SIG-M5 (cell line): ENCODE results near the gene LSP1.

Source experiments
- DNase-seq: peaks from one replicate; lab custom pipeline; 2025; lab: John Stamatoyannopoulos, UW

The LSP1 gene

GRCh38 chr11:1917523-1918435 lies 64.9 kb downstream of the LSP1 start:
- no peak for DNase-seq

GRCh38 chr11:1918436-1919315 lies 65.8 kb downstream of the LSP1 start:
- no peak for DNase-seq

- no peak for DNase-seq
Observed at GRCh38 chr11:1919391-1920127, 66.7 kb downstream of the LSP1 start, which contains the start of gene TNNT3. Gene TNNT3, plus strand, starts transcription at chr11:1919703. Its CDS starts 3,172 bp downstream, at chr11:1922875.

DNA sequence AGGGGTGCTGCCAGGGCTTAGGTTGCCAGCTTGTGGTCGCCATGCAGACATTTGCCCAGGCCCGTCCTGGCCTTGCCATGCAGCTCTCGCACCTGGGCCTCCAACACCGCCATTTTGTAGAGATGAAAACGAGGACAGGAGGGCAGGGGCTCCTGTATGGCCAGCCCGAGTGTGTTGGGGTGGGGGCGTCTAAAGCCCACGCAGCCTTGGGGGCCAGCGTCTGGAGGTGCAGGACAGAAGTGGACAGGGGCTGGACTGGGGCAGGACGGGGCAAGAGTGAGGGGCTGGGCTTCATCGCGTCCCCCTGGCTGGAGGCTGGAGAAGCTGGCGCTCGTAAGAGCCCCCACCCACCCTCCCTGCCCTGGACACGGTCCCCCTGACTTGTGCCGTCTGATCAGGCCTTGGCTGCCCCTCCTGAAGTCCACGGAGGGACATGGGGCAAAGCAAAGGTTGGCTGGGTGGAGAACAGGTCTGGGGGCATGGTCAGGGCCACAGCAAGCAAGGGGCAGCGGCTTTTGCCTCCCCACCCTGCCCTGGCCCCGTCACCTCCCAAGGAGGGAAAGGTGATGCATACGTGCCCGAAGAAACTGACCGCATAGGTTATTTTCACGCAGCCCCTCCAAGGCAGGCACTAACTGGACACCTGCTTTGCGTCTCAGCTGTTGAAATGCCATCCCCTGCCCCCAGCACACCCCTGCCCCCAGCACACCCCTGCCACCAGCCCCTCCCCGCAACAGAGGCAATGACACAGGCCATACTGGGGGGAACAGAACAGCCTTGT lies 67.4 kb downstream of the LSP1 start:
- DNase-seq = no peak

GRCh38 chr11:1920909-1921573 lies 68.2 kb downstream of the LSP1 start:
- no peak for DNase-seq

- DNase-seq = no peak
Observed at GRCh38 chr11:1921574-1922141, 68.8 kb downstream of the LSP1 start.

GRCh38 chr11:1922481-1923081 lies 69.7 kb downstream of the LSP1 start:
- no peak for DNase-seq

DNA sequence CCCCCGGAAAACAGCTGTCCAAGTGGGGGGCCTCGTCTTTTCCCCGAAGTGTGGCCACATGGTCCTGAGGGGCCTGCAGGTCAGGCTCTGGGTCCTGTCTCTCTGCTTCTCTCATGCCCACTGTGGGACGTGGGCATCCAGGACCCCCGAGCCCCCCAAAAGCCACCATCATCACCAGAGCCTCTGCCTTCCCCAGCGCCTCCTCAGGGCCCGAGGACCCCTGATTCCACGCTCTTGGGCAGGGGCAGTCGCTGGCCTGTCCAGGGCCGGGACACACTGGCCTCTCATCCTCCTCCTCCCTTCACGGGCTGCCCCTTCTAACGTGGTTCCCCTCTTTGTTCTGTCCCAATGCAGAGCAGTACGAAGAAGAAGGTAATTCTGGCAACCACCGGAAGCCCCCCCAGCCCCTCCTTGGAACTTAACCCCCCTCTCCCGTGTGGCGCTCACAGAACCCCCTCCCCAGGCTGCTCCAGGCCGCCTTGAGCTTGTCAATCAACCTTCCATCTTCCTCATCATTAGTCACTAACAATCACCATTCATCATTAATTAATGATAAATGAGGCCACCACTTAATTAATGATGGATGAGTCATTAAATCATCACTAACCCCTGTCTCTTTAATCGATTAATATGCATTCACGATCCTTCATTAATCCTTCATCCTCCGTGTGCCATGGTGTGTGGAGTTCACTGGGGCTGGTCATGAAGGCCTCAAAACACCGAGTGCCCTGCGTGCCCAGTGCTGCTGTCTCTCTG lies 70.5 kb downstream of the LSP1 start:
- no peak for DNase-seq

- DNase-seq = no peak
Observed at GRCh38 chr11:1924181-1924580, 71.3 kb downstream of the LSP1 start.

DNA sequence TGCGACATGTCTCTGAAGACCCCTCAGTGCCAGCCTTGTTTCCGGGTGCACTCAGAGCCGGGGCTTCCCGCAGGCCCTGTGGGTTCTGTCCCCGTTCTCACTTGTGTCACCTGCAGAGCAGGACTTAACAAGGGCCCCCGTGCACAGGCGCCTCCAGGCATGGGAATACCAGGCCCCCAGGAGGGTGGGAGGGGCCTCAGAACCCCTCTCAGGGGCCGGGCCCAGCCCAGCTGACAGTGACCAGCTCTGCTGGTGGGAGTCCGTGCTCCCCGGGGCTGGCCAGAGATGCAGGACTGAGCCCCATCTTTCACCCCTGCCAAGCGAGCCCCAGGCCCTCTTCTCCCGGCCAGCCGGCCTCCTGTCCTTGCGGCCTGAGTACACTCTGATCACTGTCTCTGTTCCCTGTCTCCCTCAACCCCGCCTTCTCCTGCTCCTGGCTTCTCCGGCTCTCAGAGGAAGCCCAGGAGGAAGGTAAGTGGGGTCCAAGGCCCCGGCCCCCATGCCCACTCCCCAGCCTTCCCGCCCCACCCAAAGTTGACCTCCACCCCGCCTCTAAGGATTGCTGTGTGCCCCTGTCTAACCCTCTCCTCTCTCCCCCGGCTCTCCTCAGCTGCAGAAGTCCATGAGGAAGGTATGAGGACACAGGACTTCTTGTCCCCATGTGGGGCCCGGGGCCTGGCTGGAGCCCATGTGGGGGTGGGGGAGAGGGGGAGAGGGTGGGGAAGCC lies 71.9 kb downstream of the LSP1 start:
- DNase-seq = no peak

- no peak for DNase-seq
Observed at GRCh38 chr11:1925373-1926155, 72.7 kb downstream of the LSP1 start.

DNA sequence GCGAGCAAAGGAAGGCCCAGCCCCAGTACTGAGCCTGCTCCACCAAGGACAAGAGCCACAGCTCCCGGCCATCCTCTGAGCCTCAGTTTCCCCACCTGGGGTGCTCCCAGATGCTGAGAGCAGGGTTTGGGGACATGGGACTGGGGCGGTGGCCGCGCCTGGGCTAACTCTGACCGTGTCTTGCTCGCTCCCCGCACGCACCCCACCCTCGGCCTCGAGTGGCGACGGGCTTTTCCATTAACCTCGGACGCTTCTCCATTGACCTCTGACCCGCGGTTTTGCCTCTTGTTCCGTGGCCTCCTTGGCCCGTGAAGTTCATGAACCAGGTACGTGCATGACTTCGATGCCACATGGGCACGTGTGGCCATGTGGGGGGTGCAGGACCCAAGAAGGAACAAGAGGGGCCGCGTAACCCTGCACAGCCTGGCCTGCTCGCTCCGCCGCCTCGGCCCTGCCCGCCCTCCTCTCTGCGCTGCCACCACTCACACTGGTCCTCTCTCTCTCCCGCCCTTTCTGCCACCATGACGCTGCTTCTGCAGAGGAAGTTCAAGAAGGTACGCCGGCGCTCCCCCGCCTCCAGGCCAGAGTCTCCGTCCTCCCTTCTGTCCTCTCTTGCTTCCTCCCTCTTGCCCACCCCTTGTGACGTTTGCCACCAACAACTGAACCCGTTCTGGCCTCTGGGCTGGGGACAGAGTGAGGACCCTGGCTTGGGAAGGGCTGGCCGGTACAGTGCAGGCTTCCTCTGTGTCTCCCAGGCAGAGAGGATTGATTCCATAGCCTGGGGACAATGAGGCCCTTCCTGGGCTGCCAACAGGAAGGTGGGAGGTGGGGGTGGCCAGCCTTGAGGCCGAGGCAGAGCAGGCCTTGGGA lies 73.5 kb downstream of the LSP1 start:
- no peak for DNase-seq

DNA sequence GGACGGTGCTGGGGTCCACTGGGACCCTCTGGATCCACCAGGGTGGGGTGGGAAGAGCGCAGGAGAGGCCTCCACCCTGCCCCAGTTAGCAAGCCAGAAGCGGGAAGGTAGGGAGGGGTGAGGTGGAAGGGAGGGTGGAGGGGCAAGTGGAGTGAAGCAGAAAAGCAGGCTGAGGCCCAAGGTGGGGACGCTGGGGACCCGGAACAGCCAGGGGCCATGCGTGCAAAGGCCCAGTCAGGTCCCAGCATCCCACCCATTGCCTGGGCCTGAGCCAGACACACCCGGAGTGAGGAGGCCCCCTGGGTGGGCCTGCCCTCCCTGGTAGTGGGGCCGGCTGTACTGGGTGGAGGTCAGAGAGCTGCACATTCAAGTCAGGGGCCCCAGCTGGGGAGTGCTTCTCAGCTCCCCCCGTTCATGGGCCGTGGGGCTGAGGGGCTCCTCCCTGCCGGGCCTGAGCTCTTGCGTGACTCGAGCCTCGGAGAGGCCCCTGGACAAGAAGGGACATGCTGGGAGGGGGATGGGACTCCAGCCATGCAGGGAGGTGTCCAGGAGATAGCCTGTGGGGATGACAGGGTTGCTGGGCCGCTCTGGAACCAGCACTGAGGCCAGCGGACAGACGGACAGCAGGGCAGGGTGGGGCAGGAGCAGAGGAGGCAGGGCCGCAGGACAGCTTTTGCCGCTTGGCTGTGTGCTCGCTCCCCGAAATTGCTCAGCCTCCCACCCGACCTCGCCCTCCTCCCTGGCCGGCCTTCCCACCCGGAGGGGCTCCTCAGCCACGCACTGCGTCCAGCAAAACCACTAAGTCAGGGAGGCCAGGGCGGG lies 74.4 kb downstream of the LSP1 start:
- no peak for DNase-seq

DNA sequence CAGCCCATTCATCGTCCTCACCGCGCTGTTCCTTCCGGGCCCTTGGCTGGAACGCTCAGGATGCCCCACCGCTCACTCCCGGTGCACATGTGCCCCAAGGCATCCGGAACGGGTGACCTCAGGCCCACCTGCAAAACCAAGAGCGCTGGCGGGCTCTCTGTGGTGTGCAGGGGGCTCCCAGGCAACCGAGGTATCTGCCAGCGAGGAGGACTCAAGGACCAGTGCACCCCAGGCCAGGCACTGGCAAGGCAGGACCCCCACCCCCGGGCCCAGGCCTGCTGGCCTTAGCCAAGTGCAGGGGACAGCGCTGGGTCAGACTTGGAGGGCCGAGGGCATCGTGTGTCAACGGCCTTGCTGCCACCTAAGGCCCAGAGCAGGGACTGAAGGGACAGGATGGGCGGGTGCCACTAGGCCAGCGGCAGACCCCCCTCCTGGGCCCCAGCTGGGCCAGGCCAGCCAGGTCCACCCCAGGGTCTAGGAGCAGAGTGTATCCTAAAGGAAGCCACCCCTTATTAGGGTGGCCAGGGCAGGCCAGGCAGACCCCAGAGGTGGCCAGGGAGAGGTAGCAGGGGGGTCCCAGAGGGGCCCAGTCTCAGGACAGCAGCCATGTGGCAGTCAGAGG lies 75.1 kb downstream of the LSP1 start:
- DNase-seq = no peak

DNA sequence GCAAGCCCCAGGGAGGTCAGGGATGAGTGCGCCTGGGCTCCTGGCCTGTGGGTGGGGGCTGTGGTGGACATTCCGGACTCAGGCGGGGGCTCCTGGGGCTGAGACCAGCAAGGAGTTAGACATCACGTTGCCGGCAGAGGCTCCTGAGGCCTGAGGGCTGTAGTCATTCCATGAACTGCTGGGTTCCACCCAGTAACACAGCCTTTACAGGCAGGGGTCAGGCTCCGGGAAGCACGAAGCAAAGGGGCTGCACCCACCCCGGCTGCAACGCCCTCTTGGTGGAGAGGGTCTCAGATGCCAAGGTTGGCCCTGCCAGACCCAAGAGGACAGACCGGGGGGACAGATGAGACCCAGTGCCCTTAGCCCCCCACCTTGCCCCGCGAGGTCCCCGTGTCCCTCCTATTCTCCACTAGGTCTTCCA lies 75.6 kb downstream of the LSP1 start:
- no peak for DNase-seq
